ENCODE measurements around the gene ITGAX. TPM values are rescaled to one million over a fixed set of nuclear protein-coding genes. Genes with fewer than 3 reads are reported as not detected.

ITGAX gene
- total RNA-seq, 1 donor from 2014 or later, result not detected

DNA sequence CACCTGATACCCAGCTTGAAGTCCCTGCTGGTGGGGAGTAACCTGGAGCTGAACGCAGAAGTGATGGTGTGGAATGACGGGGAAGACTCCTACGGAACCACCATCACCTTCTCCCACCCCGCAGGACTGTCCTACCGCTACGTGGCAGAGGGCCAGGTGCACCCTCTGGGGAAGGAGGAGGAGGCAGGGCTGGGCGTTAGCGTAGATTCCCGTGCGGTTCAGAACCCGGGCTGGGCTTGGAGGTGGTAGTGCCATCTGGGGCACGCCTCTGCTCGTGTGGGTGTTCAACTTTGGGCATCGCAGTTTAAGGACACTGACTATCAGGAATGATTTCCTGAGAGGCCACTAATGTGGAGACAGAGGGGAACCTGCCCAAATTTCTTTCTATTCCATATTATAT is 18.3 kb downstream of the ITGAX start:
- Mint-ChIP-seq H3K9me3 (ENCODE audit: unreplicated experiment) (no peaks in the 10 kb centered on the region), H3K4me1 (ENCODE audit: unreplicated experiment) (no peaks in the 10 kb centered on the region), H3K36me3 (ENCODE audit: low read depth, unreplicated experiment) (no peaks in the 10 kb centered on the region)

GRCh38 chr16:31375231-31375630 is 20.3 kb downstream of the ITGAX start:
- H3K27ac Mint-ChIP-seq (ENCODE audit: unreplicated experiment), result no peak overlapping the region
- no peaks in the 10 kb centered on the region for H3K9me3 Mint-ChIP-seq (ENCODE audit: unreplicated experiment)
- no peak for TF ChIP-seq CTCF (IDR thresholded peaks at IDR 0.05; ENCODE audit: unreplicated experiment)
- H3K4me3 Mint-ChIP-seq (ENCODE audit: unreplicated experiment), result no peak overlapping the region
- H3K27me3 Mint-ChIP-seq (ENCODE audit: unreplicated experiment), result peaks cover 5% of the 10 kb centered on the region
- H3K4me1 Mint-ChIP-seq (ENCODE audit: unreplicated experiment), result no peaks in the 10 kb centered on the region
- no peaks in the 10 kb centered on the region for H3K36me3 Mint-ChIP-seq (ENCODE audit: low read depth, unreplicated experiment)
- DNase-seq (ENCODE audit: low spot score), result no peak

More for the DNA sequence above, 18.3 kb downstream of the ITGAX start:
- no peak for TF ChIP-seq CTCF (IDR thresholded peaks at IDR 0.05; ENCODE audit: unreplicated experiment)
- DNase-seq (ENCODE audit: low spot score), result no peak
- no peak overlapping the region for H3K4me3 Mint-ChIP-seq (ENCODE audit: unreplicated experiment)
- H3K27ac Mint-ChIP-seq (ENCODE audit: unreplicated experiment), result no peak overlapping the region
- peaks cover 2% of the 10 kb centered on the region for H3K27me3 Mint-ChIP-seq (ENCODE audit: unreplicated experiment)

- H3K9me3 Mint-ChIP-seq (ENCODE audit: unreplicated experiment), result no peaks in the 10 kb centered on the region
- peaks cover 3% of the 10 kb centered on the region for H3K27me3 Mint-ChIP-seq (ENCODE audit: unreplicated experiment)
- DNase-seq (ENCODE audit: low spot score), result no peak
- no peaks in the 10 kb centered on the region for H3K4me1 Mint-ChIP-seq (ENCODE audit: unreplicated experiment)
- H3K27ac Mint-ChIP-seq (ENCODE audit: unreplicated experiment), result no peak overlapping the region
- TF ChIP-seq CTCF (IDR thresholded peaks at IDR 0.05; ENCODE audit: unreplicated experiment), result no peak
- H3K36me3 Mint-ChIP-seq (ENCODE audit: low read depth, unreplicated experiment), result no peaks in the 10 kb centered on the region
- H3K4me3 Mint-ChIP-seq (ENCODE audit: unreplicated experiment), result no peak overlapping the region
These were observed 21.7 kb downstream of the ITGAX start for GRCh38 chr16:31376705-31377104.

- peaks cover 3% of the 10 kb centered on the region for H3K27me3 Mint-ChIP-seq (ENCODE audit: unreplicated experiment)
- no peak for DNase-seq (ENCODE audit: low spot score)
- H3K9me3 Mint-ChIP-seq (ENCODE audit: unreplicated experiment), result no peaks in the 10 kb centered on the region
- no peak overlapping the region for H3K4me3 Mint-ChIP-seq (ENCODE audit: unreplicated experiment)
- H3K27ac Mint-ChIP-seq (ENCODE audit: unreplicated experiment), result no peak overlapping the region
- H3K4me1 Mint-ChIP-seq (ENCODE audit: unreplicated experiment), result no peaks in the 10 kb centered on the region
- TF ChIP-seq CTCF (IDR thresholded peaks at IDR 0.05; ENCODE audit: unreplicated experiment), result no peak
- H3K36me3 Mint-ChIP-seq (ENCODE audit: low read depth, unreplicated experiment), result no peaks in the 10 kb centered on the region
These were observed 22.4 kb downstream of the ITGAX start for GRCh38 chr16:31377210-31377903.

DNA sequence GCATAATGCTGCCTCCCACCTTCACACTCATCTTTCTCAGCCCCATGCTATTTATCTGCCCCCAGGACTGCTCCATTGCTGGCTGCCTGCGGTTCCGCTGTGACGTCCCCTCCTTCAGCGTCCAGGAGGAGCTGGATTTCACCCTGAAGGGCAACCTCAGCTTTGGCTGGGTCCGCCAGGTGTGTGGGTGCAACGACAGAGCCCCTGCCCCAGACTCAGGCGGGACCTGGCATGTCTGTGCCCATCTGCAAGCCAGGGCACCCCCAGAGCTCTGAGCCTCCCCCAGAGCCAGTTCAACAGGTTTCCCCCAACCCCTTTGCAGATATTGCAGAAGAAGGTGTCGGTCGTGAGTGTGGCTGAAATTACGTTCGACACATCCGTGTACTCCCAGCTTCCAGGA is 25.2 kb downstream of the ITGAX start:
- H3K27me3 Mint-ChIP-seq (ENCODE audit: unreplicated experiment), result peaks cover 4% of the 10 kb centered on the region
- H3K36me3 Mint-ChIP-seq (ENCODE audit: low read depth, unreplicated experiment), result no peaks in the 10 kb centered on the region
- no peak overlapping the region for H3K4me3 Mint-ChIP-seq (ENCODE audit: unreplicated experiment)
- no peak for DNase-seq (ENCODE audit: low spot score)
- no peak for TF ChIP-seq CTCF (IDR thresholded peaks at IDR 0.05; ENCODE audit: unreplicated experiment)
- H3K4me1 Mint-ChIP-seq (ENCODE audit: unreplicated experiment), result no peaks in the 10 kb centered on the region
- no peaks in the 10 kb centered on the region for H3K9me3 Mint-ChIP-seq (ENCODE audit: unreplicated experiment)
- no peak overlapping the region for H3K27ac Mint-ChIP-seq (ENCODE audit: unreplicated experiment)

Measured in endothelial cell (in vitro differentiated cells).